HG03354 (cell line): Measurements from ENCODE around the gene NOM1.
"Not testable (repeated sequence)": the region's sequence is repeated elsewhere in the genome, so short reads cannot be mapped to it uniquely, and the experiment has no call there.

Experiments used
- ATAC-seq: cut with Tn5 transposase; IDR thresholded peaks from one replicate; pipeline ENCODE4 v1.9.1; 2021; ENCODE audit warnings: mild to moderate bottlenecking; ENCODE audit not compliant: unreplicated experiment, poor library complexity, severe bottlenecking

The NOM1 gene

DNA sequence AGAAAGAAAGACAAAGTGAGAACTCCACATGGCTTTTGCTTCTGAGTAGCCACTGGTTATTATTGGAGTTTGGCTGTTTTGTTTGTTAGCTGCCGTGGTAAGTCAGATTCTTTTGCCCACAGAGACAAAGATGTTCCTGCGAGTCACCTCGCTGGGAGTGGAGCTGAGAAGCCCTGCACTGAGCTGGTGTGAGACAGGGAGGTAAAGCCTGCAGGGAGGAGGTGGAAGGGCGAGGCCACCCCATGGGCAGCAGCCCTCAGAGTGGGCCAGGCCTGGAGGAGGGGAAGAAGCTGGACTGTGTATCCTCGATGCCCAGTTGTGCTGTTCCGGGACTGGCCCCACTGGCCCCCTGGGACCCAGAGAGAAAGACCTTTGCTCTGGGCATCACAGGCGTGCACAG is 14.3 kb upstream of the NOM1 start:
- ATAC-seq = no peak

DNA sequence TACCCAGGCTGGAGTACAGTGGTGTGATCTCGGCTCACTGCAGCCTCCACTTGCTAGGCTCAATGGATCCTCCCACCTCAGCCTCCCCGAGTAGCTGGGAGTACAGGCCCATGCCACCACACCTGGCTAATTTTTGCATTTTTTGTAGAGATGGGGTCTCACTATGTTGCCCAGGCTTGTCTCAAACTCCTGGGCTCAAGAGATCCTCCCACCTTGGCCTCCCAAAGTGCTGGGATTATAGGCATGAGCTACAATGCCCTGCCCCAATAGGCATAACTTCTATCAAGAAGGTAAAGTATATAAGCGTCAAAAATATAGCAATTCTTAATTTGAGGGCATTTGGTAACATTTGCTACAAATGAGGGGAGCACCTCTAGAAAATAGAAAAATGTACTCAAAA is 12.7 kb upstream of the NOM1 start:
- ATAC-seq = not testable (repeated sequence)

DNA sequence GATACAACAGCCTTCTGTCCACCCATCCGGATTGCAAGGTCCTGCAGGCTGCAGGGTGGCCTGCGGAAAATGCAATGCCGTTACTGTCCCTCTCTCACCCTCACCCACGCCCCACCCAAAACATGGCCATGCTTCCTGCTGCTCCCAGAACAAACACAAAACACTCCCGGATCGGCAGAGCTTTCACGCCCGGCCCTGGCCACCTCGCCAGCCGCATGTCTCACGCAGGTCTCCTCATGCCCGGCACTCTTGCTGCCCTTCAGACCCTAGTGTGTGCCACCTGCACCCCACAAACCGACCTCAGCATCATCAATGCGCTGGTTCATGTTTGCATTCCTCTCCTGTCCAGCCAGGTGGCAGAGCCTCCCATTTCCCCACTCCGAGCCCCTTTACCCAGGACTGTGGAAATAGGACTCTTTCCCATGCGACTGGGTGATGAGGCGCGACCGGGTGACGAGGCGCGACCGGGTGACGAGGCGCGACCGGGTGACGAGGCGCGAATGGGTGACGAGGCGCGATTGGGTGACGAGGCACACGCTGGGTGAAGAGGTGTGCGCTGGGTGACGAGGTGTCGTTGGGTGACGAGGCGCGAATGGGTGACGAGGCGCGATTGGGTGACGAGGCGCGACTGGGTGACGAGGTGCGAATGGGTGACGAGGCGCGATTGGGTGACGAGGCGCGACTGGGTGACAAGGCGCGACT is 8.9 kb upstream of the NOM1 start:
- no peak for ATAC-seq

DNA sequence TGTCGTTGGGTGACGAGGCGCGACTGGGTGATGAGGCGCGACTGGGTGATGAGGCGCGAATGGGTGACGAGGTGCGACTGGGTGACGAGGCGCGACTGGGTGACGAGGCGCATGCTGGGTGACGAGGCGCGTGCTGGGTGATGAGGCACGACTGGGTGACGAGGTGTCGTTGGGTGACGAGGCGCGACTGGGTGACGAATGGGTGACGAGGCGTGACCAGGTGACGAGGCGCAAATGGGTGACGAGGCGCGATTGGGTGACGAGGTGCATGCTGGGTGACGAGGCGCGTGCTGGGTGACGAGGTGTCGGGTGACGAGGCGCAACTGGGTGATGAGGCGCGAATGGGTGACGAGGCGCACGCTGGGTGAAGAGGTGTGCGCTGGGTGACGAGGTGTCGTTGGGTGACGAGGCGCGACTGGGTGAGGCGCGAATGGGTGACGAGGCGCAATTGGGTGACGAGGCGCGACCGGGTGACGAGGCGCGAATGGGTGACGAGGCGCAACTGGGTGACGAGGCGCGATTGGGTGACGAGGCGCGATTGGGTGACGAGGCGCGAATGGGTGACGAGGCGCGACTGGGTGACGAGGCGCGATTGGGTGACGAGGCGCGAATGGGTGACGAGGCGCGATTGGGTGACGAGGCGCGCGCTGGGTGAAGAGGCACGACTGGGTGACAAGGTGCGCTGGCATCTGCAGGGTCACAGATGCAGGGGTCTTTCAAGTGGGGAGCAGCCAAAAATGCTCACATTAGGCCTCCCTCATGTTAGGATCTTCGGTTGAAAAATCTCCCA is 7.9 kb upstream of the NOM1 start:
- ATAC-seq = no peak

DNA sequence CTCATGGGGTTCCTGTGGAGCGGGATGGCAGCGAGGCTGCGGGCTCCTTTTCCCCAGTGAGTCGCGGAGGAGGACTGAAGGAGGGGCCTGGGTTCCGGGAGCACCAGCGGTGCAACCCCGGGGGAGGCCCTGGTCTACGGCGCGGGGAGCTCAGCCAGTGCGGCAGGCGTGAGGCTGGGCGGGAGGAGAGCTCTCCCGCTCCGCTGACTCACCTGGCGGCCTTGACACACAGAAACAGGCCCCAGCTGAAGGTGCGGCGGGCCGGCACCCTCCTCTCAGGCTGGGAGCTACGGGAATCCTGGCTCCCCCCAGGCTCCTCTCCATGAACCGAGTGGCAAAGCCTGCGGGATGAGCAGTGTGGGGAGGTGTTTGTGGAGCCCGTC is 6.8 kb upstream of the NOM1 start:
- ATAC-seq = peak; percentile 63

DNA sequence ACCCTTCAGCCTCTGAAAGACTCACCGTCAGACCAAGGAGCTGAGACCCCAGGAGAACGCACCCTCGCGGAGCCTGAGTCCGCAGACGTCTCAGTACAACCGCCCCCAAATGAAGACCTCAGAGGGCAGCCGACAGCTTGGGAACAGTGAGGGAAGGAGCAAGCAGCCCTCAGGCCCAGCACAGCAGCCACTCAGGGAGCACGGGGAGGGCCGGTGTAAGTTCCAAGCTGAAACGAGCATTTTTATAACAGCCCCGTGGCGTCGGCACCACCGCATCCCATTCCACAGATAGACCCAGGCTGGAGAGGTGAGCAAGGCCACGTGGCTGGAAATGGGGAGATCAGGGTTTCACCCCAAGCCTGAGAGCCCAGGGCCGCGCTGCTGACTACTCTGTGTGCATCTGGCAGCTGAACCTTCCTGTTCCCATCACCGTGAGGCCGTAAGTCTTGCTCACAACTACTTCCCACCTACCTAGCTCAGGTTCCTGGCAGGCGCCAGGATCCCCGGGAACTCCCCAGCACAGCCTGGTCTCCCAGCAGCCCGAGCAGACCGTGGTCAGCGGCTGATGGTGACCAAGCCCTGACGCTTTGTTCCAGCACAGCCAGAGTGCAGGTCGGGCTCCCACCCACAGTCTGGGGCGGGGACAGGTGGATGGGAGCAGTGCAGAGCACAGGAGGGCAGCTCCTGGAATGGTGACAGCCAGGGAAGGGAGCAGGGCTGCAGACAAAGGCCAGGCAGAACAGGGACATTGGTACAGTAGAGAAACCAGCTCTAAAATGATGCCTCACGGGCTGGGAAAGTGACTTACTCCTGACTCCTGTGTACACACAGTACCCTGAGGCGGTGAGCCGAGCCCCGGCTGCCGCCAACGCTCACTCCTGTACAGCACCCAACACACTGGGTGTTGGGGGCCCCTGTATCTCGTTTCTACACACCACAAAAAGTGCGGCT is 6.1 kb upstream of the NOM1 start:
- peak; percentile 40 for ATAC-seq

DNA sequence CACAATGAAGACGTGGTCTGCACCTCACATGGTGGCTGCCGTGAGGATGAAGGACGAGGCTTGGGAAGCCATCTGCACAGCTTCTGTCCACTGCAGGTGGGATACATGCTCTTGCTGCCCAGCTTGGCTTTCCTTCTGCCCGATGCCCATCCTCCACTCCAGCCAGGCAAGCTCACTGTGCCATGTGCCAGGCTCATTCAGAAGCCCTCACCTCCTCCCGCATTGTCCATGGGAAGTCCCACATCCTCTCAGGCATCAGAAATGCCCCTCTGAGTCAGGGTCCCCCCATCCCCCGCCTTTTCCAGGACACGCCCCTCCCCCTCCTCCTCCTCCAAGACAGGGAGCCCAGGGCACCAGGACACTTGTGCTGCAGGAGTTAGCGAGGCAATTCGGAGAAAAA is 4.6 kb upstream of the NOM1 start:
- ATAC-seq = no peak

DNA sequence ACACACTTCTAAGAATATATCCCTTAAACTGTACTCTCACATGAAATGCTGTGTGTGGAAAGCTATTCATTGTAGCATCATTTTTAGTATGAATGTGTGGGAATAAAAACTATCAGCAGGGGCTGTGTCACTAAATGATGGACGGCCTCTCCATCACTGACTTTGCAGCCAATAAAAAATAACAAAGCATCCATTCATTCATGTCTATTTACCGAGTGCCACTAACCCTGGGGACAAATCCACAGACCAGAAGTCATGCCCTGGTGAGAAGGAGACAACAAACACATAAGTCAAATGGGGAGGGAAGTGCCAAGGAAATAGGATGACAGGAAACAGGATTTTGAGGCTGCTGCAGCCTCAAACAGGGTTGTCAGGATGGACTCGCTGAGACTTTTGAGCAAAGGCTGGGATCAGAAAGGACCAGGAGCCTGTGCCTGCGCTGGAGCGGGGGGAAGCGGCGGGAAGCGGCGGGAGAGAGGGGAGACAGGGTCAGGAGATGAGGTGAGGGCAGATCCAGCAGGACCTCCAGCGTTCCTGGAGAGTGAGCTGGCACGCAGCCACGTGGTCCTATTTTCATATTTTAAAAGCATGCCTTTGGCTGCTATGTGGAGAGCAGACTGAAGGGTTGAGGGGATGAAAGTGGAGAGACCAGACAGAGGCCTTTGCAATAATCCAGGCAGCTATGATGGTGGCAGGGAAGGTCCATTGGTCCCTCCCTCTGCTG is 2.2 kb upstream of the NOM1 start:
- no peak for ATAC-seq

DNA sequence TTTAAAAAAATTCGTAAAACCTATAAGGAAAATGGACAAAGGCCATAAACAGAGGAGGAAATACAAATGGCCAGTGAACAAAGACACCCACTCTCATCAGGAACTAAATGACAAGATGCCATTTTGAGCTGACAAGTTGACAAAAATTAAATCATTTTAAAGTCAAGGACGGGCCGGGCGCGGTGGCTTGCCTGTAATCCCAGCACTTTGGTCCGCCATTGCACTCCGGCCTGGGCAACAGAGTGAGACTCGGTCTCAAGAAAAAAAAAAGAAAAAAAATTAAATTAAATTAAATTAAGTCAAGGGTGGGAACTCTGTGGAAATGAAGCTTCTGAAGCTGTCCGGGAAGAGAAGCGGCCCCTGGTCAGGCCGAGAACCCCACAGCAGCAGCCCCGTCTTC is 1.2 kb upstream of the NOM1 start:
- no peak for ATAC-seq

DNA sequence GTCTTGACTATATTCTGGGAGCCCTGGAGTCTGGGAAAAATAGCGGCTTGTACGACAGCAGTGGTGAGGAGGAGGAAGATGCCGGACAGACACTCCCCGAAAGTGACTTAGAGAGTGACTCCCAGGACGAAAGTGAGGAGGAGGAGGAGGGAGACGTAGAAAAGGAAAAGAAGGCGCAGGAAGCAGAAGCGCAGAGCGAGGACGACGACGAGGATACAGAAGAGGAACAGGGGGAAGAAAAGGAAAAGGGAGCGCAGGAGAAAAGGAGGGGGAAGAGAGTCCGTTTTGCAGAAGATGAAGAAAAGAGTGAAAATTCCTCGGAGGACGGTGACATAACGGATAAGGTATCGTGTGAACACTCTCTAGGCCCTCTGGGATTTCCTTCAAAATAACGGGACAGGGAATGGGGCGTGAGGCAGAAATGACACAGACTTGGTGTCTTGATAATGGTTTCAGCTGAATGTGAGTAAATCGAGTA is 908 bp downstream of the NOM1 start:
- no peak for ATAC-seq

DNA sequence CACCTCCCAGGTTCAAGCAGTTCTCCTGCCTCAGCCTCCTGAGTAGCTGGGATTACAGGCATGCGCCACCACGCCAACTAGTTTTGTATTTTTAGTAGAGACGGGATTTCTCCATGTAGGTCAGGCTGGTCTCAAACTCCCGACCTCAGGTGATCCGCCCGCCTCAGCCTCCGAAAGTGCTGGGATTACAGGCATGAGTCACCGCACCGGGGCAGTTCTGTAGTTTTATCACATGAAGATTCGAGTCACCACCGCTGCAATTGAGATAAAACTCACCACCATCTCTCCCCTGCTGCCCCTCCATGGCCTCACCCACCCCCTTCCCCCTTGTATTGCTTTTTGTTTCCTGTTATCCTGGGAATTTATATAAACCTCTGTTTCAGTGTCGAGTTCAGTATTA is 3.7 kb downstream of the NOM1 start:
- not testable (repeated sequence) for ATAC-seq

DNA sequence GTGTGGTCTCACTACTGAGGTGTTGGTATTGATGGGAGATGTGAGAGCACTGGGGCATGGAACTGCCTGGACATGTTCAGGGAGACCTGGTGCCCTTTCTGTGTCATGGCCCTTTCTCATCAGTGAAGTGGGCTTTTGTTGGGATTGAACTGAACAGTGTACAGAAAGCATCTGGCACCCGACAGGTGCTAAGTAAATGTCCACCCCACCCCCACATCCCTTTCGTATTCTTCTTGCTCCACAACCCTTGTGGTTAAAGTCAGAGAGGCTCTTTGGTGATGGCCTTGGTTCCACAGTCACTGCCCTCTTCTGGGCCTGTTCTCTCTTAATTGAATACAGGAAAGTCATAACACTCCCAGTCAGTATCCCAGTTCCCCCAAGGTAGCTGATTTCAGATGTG is 5.4 kb downstream of the NOM1 start:
- ATAC-seq = no peak

DNA sequence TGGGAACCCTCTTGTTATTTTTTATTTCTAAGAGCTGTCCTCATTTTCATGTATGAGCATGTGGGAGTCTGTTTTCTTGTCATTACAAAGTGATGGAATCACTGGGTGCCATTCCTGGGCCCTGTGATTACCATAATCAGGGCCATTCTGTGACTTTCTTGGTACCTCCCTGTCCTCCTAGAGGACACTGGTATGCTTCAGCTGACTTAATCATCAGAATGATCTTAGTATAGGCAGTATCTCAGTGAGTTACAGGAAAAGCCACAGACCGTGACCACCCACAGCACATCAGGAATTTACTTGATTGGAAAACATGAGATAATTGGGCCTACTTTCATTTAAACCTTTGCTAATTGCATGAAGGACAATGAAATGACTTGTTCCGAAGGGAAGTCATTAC is 7.2 kb downstream of the NOM1 start:
- no peak for ATAC-seq

DNA sequence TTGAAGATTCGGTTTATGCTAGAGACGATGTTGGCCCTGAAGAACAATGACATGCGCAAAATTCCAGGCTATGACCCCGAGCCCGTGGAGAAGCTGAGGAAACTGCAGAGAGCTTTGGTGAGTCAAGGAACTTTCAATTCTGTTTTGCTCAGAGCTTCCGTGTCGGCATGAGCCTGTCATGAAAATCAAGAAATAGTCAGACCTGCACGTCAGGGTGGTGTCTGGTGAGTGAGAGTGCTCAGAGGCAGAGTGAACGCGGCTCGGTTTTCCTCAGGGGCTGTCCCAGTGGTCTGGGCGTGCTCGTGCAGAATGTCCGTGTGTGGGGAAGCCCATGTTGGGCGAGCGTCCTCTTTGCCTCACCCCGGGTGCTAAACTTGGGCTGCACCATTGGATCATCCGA is 12.6 kb downstream of the NOM1 start:
- no peak for ATAC-seq

DNA sequence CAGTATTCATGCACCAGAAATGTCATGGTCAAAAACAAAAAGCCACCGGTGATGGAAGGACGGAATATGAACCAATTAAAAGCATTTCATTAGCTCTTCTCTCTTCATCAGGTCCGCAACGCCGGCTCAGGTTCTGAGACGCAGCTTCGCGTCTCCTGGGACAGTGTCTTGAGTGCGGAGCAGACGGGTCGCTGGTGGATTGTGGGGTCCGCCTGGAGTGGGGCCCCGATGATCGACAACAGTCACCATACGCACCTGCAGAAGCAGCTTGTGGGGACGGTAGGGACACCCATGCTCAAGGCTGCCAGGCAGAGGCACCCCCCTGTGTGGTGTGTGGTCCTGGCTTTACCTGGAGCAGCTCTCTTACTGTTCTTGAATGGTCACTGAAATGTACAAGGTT is 13.4 kb downstream of the NOM1 start:
- no peak for ATAC-seq

DNA sequence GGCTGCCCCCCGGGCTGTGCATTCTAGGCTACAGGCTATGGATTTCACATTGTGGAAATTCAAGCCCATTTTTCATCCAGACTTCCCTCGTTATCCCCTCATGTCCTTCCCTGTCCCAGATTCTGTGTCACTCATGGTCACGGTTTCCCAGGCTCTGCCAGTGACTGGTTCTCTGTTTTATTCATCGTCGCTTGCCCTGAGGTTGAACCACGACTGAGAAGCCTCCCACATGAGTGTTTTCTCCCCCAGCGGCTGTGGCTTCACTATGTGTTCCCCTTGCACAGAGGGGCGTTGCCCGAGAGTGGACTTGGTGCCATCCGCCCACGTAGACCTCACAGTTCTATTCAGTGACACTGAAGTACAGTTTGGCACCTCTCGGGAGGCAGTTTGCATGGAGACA is 14.0 kb downstream of the NOM1 start:
- ATAC-seq = no peak

DNA sequence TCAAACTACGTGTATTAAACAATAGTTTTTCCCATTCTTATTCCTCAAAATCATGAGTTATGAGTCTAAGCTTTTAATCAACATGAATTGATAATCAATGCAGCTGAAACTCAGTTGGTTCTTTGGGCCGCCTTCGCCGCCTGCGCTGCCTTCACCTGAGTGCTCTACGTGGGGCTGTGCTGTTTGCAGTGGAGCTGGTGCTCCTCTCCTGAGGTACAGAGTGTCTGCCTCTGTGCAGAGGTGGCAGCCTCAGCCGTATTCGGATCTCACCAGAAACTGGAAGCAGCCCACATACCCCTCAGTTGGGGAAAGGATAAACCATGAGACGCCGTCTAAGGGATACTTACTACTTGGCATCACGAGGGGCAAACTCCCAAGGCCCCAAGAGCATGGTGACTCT is 15.5 kb downstream of the NOM1 start:
- no peak for ATAC-seq

DNA sequence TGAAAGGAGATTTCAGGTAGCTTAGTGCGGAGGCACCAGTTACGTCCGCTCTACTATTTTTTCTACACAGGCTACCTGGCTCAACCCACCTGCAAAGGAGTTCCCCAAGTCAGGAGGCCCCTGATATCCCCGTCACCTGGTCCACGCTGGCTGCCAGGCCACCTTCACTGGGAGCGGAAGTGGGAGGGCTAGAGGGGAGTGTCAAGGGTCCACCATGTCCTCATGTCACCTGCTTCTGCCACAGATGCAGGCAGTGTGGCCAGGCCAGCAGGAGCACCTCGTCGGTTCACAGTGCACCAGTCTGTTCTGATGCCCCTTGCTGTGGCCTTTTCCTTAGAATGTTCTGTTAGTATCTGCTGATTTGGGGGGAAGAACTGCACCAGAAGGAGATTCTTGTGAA is 16.9 kb downstream of the NOM1 start:
- ATAC-seq = no peak

DNA sequence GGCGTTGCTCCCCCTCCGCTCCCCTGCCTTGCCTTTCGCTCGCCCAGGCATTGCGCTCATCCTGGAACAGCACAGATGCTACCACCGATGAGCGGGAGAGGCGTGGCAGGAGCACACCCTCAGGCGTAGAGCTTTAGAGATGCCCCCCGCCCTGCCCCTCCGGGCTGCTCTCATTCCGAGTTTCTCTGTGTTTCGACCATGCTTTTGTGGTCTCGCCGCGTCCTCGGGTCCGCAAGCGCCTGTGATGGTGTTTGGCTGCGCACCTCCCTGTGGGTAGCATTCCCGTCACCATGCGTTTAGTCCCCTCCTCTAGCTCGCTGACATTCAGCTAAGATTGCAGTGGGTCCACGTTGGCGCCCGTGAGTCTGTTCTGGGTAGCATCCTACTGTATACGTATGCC is 18.7 kb downstream of the NOM1 start:
- ATAC-seq = no peak

DNA sequence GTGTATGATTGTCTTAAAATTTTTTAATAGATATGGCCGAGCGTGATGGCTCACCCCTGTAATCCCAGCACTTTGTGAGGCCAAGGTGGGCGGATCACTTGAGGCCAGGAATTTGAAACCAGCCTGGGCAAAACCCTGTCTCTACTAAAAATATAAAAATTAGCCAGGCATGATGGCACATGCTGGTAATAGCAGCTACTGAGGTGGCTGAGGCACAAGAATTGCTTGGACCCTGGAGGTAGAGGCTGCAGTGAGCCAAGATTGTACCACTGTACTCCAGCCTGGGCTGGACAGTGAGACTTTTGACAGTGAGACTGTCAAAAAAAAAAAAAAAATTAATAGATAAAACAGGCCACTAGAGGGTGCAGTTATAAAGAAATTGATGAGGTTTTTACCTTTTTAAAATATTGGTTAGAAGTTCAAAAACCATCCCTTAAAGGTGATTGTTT is 20.5 kb downstream of the NOM1 start:
- ATAC-seq = no peak
